NCI-H2227 treated with DMSO at 0.1 percent for 48 hours (cell line): ENCODE data around the gene RARG.
"Not testable (repeated sequence)": the region's sequence is repeated elsewhere in the genome, so short reads cannot be mapped to it uniquely, and the experiment has no call there.

Experiments used
- DNase-seq: peaks from one replicate; lab custom pipeline; 2025; lab: John Stamatoyannopoulos, UW

RARG gene

DNA sequence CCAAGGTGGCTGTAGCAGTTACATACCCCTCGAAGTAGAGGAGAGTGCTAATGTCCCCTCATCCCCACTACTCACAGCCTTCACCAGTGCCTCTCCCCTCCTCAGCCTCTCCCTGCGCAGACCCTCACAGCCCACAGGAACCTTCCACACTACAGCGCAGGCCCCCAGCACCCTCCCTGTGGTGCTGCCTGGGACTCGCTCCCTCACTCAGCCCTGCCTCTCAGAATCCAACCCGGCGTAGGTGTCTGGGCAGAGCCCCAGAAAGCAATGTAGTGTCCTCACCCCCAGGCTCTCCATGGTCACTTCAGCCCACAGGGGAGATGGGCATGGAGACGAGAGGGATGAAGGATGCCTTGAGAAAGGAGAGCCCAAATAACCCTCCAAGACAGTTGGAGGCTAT lies 62.4 kb downstream of the RARG start:
- DNase-seq: no peak

DNA sequence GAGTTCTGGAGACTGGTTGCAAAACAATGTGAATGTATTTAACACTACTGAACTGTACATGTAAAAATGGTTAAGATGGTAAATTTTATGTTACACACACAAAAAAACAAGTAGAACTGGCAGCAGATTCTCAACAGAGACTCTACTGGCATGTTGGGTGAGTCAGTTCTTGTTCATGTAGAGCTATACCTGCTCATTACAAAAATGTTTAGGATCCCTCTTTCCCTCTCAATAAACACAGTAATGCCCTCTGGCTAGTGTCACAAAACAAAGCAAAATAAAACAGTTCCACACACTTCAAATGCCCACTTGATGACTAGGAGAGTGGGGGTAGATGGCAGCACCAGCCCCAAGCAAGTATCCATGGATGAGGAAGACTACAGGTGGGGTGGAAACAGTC lies 65.2 kb downstream of the RARG start:
- DNase-seq: no peak

GRCh38 chr12:53163008-53163407 lies 69.0 kb downstream of the RARG start:
- not testable (repeated sequence) for DNase-seq

DNA sequence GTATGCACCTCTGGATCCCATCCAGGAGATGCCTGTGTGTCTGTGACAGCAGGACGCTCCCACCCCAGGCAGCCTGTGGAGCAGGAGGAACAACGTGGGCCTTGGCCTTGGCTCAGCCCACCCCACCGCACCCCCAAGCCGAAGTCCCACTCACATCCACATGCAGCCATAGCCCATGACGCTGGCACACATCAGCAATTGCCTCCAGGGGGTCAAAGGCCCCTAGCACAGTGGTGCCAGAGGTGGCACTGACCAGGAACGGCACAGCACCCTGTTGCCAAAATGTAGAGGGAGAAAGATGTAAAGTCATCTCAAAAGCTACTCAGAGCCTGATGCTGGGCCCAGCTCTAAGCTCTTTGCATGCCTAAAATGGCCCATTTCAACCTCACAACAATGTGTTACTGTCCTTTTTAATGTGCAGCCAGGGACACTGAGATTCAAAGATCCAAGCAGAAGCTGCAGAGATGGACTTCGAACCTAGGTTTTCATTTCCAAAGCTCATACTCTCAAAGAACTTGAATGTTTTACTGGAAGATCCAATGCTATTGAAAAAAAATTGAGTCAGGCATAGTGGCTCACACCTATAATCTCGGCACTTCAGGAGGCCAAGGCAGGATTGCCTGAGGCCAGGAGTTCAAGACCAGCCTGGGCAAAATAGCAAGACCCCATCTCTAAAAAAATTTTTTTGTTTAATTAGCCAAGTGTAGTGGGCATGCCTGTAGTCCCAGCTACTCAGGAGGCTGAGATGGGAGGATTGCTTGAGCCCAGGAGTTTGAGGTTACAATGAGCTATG lies 70.7 kb downstream of the RARG start:
- no peak for DNase-seq

GRCh38 chr12:53160673-53161072 lies 71.3 kb downstream of the RARG start:
- DNase-seq: no peak
